Mononuclear cell (primary cell): ENCODE results near the gene PGGT1B. TPM values are rescaled to one million over a fixed set of nuclear protein-coding genes. Genes with fewer than 3 reads are reported as not detected.
A peak's percentile ranks its signal among the peaks of the same experiment; 100 is the strongest.
"Not testable (repeated sequence)": the region's sequence is repeated elsewhere in the genome, so short reads cannot be mapped to it uniquely, and the experiment has no call there.

ENCODE experiments used
- H3K27me3 ChIP-seq: 2 replicates; pipeline ENCODE4 v1.6.0; 2011; ENCODE audit warnings: low read length, control low read depth; ENCODE audit not compliant: insufficient read depth
- H3K4me1 ChIP-seq: 2 replicates; pipeline ENCODE4 v1.5.1; 2011; ENCODE audit warnings: mild to moderate bottlenecking, low read length, control low read depth; ENCODE audit not compliant: insufficient read depth
- H3K4me3 ChIP-seq: 2 replicates; pipeline ENCODE4 v1.5.1; 2011; ENCODE audit warnings: mild to moderate bottlenecking, low read length, moderate library complexity
- H3K9me3 ChIP-seq: 2 replicates; pipeline ENCODE4 v1.5.1; 2011; ENCODE audit warnings: low read depth, mild to moderate bottlenecking, control low read depth, low read length
- total RNA-seq: library from RNA; depleted of rRNA; stranded (reverse); fragments of >200 nt; gene quantifications from one replicate; pipeline ENCODE4 v1.2.3, GENCODE V29; 2012

Gene PGGT1B
- total RNA-seq, 1 donor, result 27.6 TPM

DNA sequence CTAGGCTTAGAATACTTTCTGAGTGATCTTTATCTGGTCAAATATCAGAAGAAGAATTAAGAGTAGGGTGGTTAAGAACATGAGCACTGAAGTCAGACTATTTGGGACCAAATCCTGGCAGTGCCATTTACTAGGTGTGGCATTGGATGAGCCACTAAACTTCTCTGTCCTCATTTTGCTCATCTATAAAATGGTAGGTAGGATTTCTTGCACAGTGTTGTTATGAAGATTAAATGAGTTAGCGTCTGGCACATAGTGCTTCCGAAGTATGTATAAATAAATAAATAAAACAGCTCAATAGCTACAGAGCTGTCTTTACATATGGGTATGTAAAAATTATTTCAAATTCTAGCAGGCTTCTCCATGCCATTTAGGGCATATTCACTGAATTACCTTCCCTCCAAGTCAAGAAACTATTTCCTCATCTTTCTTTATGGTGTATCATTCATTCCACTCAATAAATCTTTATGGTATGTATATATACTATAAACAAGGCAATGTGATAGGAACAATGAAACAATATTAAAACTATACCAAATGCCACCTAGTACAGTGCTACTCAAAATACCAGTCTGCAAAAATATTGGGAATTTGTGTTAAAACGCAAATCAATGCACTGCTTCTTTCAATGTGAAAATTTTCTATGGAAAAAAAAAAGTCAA, 9.8 kb upstream of the PGGT1B start:
- Histone ChIP-seq H3K27me3 (no peaks in the 10 kb centered on the region), H3K9me3 (no peaks in the 10 kb centered on the region), H3K4me1 (peaks cover 37% of the 10 kb centered on the region), H3K4me3 (no peak overlapping the region)

DNA sequence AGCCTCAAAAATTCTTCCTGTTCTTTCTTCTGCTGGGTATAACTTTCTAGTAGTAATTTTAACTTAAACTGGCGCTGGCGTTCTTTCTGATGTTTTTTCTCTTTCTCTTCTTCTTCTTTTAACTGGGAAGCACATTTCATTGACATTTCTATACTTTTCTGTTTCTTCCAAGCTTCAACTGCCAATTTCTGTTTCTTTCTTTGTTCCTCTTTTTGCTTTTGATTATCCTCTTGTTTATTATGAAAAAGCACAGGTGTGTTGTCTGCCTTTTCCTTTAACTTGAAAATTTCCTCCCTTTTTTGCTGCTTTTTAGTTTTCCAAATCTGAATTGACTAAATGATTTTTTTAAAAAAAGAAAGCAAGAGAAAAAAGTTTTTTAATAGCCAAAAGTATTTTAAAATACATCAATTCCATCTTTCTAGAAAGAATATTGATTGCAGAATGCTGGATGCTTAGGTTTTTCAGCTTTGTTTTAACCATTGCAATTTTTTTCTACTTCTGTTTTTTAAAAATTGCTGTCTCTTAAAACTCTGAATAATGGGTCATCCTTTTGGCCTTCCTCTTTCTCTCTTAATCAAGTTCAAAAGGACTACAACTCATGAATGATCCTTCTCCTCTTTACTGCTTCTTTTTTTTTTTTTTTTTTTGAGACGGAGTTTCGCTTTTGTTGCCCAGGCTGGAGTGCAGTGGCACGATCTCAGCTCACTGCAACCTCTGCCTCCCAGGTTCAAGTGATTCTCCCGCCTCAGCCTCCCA, 8.8 kb upstream of the PGGT1B start:
- Histone ChIP-seq H3K9me3 (no peaks in the 10 kb centered on the region), H3K4me1 (peaks cover 37% of the 10 kb centered on the region), H3K27me3 (no peaks in the 10 kb centered on the region), H3K4me3 (no peak overlapping the region)

DNA sequence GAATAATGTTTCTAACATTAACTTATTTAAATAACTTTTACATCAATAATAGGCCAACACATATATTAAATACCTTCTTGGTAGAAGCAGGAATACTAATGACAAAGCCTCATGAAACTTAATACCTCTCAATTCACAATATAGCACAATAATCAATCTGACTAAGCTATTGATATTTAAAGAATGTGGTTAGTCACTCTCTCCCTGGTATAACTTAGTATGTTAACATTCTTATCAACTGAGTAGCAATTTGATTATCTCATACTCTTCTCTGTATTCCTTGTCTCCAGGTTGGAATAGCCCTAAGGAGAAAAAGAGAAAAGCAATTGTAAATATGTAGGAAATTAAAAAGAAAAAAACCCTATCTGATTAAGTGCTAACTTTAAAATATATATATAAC, 4.9 kb upstream of the PGGT1B start:
- Histone ChIP-seq H3K9me3 (no peaks in the 10 kb centered on the region), H3K4me1 (peaks cover 21% of the 10 kb centered on the region), H3K27me3 (no peaks in the 10 kb centered on the region), H3K4me3 (no peak overlapping the region)

DNA sequence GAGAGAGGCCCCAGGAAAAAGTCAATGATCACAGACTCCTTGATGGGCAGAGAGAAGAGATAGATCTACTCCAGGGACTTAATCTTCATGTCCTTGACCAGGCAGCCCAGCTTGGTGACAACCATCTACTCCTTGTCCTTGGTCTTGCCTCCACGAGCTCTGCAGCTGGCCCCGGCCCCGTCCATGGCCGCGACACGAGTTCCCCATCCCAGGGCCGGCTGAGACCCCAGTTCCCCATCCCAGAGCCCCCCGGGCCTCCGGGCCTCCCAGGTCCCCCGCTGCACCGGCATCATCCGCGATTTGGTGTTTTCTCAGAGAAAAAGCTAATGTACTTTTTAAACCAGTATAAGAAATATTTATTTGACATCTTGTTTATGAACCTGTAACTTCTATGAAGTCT, 2.5 kb upstream of the PGGT1B start:
- no peak overlapping the region for H3K4me3 ChIP-seq
- no peaks in the 10 kb centered on the region for H3K27me3 ChIP-seq
- H3K9me3 ChIP-seq, result no peaks in the 10 kb centered on the region
- H3K4me1 ChIP-seq, result peaks cover 14% of the 10 kb centered on the region

DNA sequence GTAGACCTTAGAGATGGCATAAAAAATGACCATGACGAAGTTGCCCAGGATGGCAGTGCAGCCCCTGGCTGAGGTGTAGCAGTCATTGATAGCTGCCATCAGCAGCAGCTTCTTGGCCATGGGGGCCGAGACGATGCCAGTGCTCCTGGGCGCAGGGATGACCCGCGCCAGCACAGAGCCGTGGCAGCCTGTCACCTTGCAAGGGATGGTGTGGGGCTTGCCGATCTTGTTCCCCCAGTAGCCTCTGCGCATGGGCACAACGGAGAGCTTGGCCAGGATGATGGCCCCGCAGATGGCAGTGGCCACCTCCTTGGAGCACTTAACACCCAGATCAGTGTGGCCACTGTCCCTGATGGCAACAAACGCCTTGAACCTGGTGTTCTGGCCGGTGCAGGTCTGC, 2.1 kb upstream of the PGGT1B start:
- no peak overlapping the region for H3K4me3 ChIP-seq
- no peaks in the 10 kb centered on the region for H3K9me3 ChIP-seq
- H3K27me3 ChIP-seq, result no peaks in the 10 kb centered on the region
- peaks cover 14% of the 10 kb centered on the region for H3K4me1 ChIP-seq

DNA sequence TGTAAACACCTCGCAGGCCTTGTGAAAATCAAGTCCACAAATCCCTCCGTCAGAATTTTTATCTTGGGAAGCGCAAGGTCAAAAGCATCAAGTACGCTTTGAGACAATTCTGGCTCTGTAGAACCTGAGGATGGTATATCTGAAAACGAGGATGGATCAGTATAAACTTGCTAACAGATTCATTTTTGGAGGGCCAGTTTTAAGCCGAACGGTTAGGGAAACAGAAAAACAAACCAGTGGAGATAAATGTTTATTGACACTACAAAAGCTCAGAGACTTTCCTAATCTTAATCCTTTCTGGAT, 352 bp upstream of the PGGT1B start:
- Histone ChIP-seq H3K9me3 (no peaks in the 10 kb centered on the region), H3K4me1 (peaks cover 22% of the 10 kb centered on the region), H3K4me3 (peak overlapping the region; percentile 84), H3K27me3 (no peaks in the 10 kb centered on the region)

DNA sequence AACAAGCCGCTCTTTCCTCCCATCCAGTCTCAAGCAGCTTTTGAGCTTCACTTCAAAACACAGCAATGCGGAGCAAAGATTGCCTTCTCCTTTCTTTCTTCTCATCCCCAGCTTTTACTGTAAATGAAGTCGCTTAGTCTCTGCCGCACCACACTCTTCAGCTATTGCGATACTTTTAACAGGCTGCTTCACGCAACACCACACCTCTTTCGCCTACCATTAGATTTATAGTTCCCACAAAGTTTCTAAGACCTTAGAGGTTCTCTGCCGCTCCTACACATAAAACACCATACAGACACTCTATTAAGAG, 711 bp downstream of the PGGT1B start:
- Histone ChIP-seq H3K9me3 (no peaks in the 10 kb centered on the region), H3K27me3 (no peaks in the 10 kb centered on the region), H3K4me3 (peak overlapping the region; percentile 84), H3K4me1 (peaks cover 22% of the 10 kb centered on the region)

DNA sequence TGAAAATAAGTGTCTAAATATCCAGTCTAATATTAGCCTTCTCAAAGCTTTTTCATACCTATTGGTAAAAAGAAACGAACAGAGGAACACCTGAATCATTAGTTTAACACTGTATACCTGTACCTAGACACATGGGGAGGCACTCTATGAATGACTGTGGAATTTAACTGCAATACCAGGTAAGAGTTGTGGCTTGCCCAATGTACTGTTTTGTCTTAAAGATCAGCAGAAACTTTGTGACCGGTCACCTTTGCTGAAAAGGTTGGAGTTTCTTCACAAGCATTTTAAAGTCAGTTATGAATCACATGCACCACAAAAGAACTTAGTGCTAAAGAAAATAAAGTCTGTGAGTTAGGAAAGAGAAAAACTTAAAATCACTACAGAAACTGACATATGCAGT, 2.4 kb downstream of the PGGT1B start:
- Histone ChIP-seq H3K4me3 (no peak overlapping the region), H3K27me3 (no peaks in the 10 kb centered on the region), H3K9me3 (no peaks in the 10 kb centered on the region), H3K4me1 (peaks cover 22% of the 10 kb centered on the region)

DNA sequence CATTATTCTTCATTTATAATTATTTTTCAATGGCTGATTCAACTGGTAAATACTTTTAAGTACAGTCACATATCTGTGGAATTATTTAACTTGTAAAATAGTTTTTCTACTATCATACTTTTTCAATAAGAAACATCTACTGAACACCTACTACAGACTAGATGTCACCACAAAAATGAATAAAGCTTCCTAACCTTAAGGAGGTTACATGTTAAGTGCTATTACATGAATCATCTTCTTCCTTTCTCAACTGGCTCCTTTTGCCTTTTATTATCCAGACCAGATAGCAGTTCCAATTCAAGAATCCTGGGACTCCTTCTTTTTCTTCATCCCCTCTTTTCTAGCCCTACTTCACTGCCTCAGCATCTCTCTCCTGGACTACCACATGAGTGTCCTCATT, 4.7 kb downstream of the PGGT1B start:
- Histone ChIP-seq H3K4me1 (peaks cover 20% of the 10 kb centered on the region), H3K9me3 (no peaks in the 10 kb centered on the region), H3K27me3 (no peaks in the 10 kb centered on the region), H3K4me3 (no peak overlapping the region)

DNA sequence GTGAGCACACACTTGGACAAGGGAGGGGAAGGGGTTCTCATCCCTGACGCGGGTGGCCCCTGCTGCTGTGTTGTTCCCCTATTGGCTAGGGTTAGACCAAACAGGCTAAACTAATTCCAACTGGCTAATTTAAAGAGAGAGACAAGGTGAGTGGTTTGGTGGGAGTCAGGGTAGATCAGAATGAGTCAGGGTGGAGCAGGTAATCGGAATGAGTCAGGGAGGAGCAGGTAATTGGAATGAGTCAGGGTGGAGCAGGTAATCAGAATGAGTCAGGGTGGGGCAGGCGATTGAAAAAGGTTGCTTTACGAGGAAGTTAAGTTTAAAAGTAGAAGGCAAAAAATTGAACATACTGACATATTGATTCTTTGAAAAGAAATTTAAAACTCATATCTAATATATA, 13.3 kb downstream of the PGGT1B start:
- H3K4me1 ChIP-seq, H3K4me3 ChIP-seq, H3K9me3 ChIP-seq, H3K27me3 ChIP-seq: not testable (repeated sequence)

DNA sequence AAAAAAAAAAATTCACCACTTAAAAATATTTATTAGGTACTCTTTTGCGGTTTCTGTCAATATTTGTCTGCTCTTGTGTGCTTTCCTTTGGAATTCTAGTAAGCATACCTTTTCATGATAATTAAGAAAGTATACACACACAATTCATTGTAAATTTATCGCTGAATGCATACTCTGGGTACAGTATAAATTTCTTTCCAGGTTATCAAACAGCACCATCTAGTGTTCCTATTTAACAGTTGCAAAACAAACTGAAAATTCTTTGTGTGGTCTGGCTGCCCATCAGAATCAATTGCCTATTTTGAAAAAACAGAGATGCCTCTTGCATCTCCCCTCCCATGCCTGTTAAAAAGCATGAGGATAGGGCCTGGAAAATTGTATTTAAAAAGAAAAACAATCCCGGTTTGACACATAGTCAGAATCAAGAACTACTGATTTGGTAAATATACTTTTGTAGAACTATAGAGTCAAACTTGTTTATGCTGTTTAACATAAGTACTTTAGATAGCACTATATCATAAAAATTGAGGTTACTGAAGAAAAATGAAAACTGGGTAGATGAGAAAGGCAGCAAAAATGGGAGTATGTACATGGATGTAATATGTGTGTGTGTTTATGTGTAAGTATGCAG, 16.2 kb downstream of the PGGT1B start:
- H3K9me3 ChIP-seq, result no peaks in the 10 kb centered on the region

DNA sequence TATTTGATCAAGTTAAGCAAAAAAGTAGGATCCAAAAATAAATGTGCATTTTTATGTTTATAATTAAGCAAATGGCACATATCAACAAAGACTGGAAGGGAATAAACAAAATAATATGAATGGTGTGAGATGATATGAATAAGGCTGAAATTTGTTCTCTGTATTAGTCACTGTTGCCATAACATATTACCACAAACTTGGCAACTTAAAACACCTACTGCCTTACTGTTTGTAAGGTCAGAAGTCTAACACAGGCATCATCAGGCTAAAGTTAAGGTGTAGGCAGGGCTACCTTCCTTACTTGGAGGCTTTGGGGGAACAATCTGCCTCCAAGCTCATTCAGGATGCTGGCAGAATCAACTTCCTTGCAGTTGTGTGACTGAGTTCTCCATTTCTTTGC, 19.3 kb downstream of the PGGT1B start:
- H3K27me3 ChIP-seq, result no peaks in the 10 kb centered on the region
- H3K4me1 ChIP-seq, result peaks cover 3% of the 10 kb centered on the region
- no peak overlapping the region for H3K4me3 ChIP-seq
- no peaks in the 10 kb centered on the region for H3K9me3 ChIP-seq

More for the DNA sequence above, 16.2 kb downstream of the PGGT1B start:
- Histone ChIP-seq H3K27me3 (no peaks in the 10 kb centered on the region), H3K4me3 (no peak overlapping the region), H3K4me1 (peaks cover 3% of the 10 kb centered on the region)

DNA sequence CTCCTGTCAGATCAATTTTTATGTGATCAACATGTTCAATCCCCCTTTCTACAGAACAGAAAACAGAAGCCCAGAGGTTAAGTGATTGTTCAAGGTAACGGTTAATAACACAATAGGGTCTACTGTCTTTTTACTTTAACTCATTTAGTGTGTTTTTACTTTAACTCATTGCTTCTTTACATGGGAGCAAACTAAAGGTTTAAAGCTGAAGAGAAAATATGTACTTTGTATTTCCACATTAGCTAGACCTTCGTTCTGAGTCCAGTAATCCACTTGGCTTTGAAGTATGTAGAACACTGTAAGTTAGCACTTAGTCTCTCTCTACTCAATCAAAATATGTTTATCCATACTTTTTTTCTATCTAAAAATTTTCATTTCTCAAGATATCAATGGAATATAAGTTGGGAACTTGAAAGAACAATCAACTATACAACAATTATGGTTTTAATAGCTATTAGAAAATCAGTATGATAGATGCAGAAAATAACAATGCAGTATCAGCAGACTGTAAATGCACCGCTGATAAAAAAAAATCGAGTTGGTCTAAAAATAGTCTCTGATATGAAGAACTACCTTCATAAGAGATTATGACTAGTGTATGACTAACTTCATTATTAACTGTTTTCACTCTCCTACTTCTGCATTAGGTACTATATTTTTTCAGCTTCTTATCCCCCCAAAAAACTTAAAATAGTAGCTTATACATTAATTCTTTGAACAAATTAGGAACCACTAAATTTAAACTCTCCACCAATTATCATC, 20.6 kb downstream of the PGGT1B start:
- no peaks in the 10 kb centered on the region for H3K9me3 ChIP-seq
- H3K4me1 ChIP-seq, result peaks cover 3% of the 10 kb centered on the region
- no peaks in the 10 kb centered on the region for H3K27me3 ChIP-seq
- H3K4me3 ChIP-seq, result no peak overlapping the region

DNA sequence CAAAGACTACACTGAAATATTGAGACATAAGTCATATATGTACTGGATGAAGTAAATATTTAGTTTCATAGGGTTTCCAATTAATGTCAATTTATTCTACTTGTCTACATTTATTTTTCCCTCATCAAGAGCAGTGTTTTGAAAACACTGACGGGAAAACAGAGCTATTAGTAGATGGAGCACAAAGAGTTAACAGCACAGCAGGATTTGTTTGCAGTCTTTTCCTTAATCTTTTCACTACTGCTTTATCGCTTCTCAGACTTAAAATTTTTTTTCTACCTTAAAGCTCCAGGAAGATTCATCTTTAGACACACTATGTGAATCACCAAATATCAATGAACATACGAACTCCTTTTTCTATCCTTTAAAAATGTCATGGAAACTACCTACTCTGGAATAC, 25.6 kb downstream of the PGGT1B start:
- H3K27me3 ChIP-seq, result no peaks in the 10 kb centered on the region
- no peaks in the 10 kb centered on the region for H3K4me1 ChIP-seq
- no peaks in the 10 kb centered on the region for H3K9me3 ChIP-seq
- H3K4me3 ChIP-seq, result no peak overlapping the region

DNA sequence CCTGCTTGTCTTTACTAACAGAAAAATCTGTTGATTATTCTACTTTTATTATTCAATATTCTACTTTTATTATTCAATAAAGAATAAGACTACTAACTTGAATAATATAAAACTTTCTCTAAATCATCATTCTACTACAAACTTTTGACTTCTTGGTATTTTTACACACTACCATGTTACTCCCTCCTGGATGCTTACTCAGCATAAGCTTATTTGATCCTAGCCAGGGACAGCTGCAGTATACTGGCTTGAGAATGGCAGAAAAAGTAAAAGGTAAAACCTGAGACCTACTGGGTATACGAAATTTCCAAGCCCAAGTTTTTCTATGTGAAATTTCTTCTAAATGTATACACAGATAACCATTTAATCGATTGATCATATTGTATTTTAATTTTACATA, 26.1 kb downstream of the PGGT1B start:
- H3K4me1 ChIP-seq, result no peaks in the 10 kb centered on the region
- H3K9me3 ChIP-seq, result no peaks in the 10 kb centered on the region
- H3K4me3 ChIP-seq, result no peak overlapping the region
- no peaks in the 10 kb centered on the region for H3K27me3 ChIP-seq
